Neural cell (in vitro differentiated cells): Measurements from ENCODE around the gene RGS3.

Source experiments
- CTCF ChIP-seq: fragments of 450-650 bp; IDR thresholded peaks from 2 replicates; pipeline ENCODE4 v1.5.1; 2014; ENCODE audit warnings: antibody characterized with exemption, mild to moderate bottlenecking, moderate library complexity; ENCODE audit not compliant: poor library complexity, severe bottlenecking
- EZH2 ChIP-seq: fragments of 200-600, 300-800 bp; shearing (Covaris generic), sonication (generic); IDR thresholded peaks from 2 replicates; pipeline ENCODE4 v1.6.1; 2014; ENCODE audit warnings: antibody characterized with exemption, low read length, borderline replicate concordance, mild to moderate bottlenecking; ENCODE audit not compliant: insufficient read depth, poor library complexity, severe bottlenecking
- POLR2AphosphoS5 ChIP-seq: IDR thresholded peaks from 2 replicates; pipeline ENCODE4 v1.6.1; 2012
- RAD21 ChIP-seq: fragments of 450-650 bp; conservative IDR thresholded peaks from 2 replicates; pipeline ENCODE4 v1.6.1; 2014; ENCODE audit warnings: antibody characterized with exemption, mild to moderate bottlenecking, moderate library complexity

- TF ChIP-seq CTCF (no peak), RAD21 (no peak), POLR2AphosphoS5 (no peak), EZH2 (no peak)
Observed at GRCh38 chr9:113536483-113537228, 73.1 kb downstream of the RGS3 start.
